ENCODE data around the gene ZBTB8B.
"Not testable (repeated sequence)": the region's sequence is repeated elsewhere in the genome, so short reads cannot be mapped to it uniquely, and the experiment has no call there.

ZBTB8B gene

DNA sequence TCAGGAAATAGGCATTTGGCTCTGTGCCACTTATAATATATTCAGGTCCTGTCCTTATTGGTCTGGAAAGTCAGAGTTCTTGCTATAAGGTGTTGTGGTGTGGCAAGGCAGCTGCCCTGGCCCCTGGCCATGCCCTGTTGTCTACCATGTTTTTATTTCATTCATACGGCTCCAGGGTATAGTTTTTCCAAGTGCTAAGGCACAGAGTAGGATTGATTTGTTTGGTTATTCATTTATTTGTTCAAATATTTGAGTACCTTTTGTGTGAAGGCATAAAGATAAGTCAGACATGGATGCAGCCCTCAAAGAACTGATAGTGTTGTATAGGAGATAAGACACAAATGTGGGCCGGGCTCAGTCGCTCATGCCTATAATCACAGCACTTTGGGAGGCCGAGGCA, 10.1 kb downstream of the ZBTB8B start:
- no peaks in the 10 kb centered on the region for H3K79me2 ChIP-seq (ENCODE audit: insufficient read depth, low read length)
- H4K20me1 ChIP-seq (ENCODE audit: insufficient read depth, low read length, poor library complexity, severe bottlenecking), result no peaks in the 10 kb centered on the region
- no peaks in the 10 kb centered on the region for H3K9me2 ChIP-seq (replicated peaks; ENCODE audit: low read depth, low read length)
- no peak for TF ChIP-seq CTCF (conservative IDR thresholded peaks at IDR 0.05; ENCODE audit: low read length)
- no peak for TF ChIP-seq EZH2phosphoT487 (IDR thresholded peaks at IDR 0.05; ENCODE audit: borderline replicate concordance)
- peaks cover 2% of the 10 kb centered on the region for H3K4me1 ChIP-seq (ENCODE audit: insufficient read depth, low read length, poor library complexity, severe bottlenecking)
- H3K9ac ChIP-seq (ENCODE audit: low read depth, low read length, poor library complexity, severe bottlenecking), result no peak overlapping the region
- no peaks in the 10 kb centered on the region for H3K36me3 ChIP-seq (ENCODE audit: insufficient read depth, low read length)
- no peak overlapping the region for H3K4me2 ChIP-seq (ENCODE audit: low read depth, low read length, poor library complexity, severe bottlenecking)
- no peak overlapping the region for H2AFZ ChIP-seq (ENCODE audit: low read length)
- no peak overlapping the region for H3K4me3 ChIP-seq (ENCODE audit: low read length, poor library complexity, severe bottlenecking)
- no peaks in the 10 kb centered on the region for H3K9me3 ChIP-seq (ENCODE audit: insufficient read depth, low read depth, low read length)
- no peaks in the 10 kb centered on the region for H3K27me3 ChIP-seq (ENCODE audit: insufficient read depth, low read length, poor library complexity, severe bottlenecking)
- no peaks in the 10 kb centered on the region for H3F3A ChIP-seq (ENCODE audit: low read depth)

GRCh38 chr1:32480003-32480402, 15.1 kb downstream of the ZBTB8B start:
- H3K4me2 ChIP-seq (ENCODE audit: low read depth, low read length, poor library complexity, severe bottlenecking), result peak overlapping the region; percentile 48
- H3K27me3 ChIP-seq (ENCODE audit: insufficient read depth, low read length, poor library complexity, severe bottlenecking), result no peaks in the 10 kb centered on the region
- H3K9me2 ChIP-seq (replicated peaks; ENCODE audit: low read depth, low read length), result no peaks in the 10 kb centered on the region
- H2AFZ ChIP-seq (ENCODE audit: low read length), result peak overlapping the region; percentile 65; the same call in 1 of the 2 replicates
- no peaks in the 10 kb centered on the region for H3F3A ChIP-seq (ENCODE audit: low read depth)
- no peaks in the 10 kb centered on the region for H4K20me1 ChIP-seq (ENCODE audit: insufficient read depth, low read length, poor library complexity, severe bottlenecking)
- H3K79me2 ChIP-seq (ENCODE audit: insufficient read depth, low read length), result no peaks in the 10 kb centered on the region
- H3K4me1 ChIP-seq (ENCODE audit: insufficient read depth, low read length, poor library complexity, severe bottlenecking), result peaks cover 6% of the 10 kb centered on the region
- H3K9ac ChIP-seq (ENCODE audit: low read depth, low read length, poor library complexity, severe bottlenecking), result no peak overlapping the region
- TF ChIP-seq EZH2phosphoT487 (IDR thresholded peaks at IDR 0.05; ENCODE audit: borderline replicate concordance) (no peak), CTCF (conservative IDR thresholded peaks at IDR 0.05; ENCODE audit: low read length) (no peak)
- H3K9me3 ChIP-seq (ENCODE audit: insufficient read depth, low read depth, low read length), result no peaks in the 10 kb centered on the region
- H3K36me3 ChIP-seq (ENCODE audit: insufficient read depth, low read length), result no peaks in the 10 kb centered on the region
- H3K4me3 ChIP-seq (ENCODE audit: low read length, poor library complexity, severe bottlenecking), result no peak overlapping the region

DNA sequence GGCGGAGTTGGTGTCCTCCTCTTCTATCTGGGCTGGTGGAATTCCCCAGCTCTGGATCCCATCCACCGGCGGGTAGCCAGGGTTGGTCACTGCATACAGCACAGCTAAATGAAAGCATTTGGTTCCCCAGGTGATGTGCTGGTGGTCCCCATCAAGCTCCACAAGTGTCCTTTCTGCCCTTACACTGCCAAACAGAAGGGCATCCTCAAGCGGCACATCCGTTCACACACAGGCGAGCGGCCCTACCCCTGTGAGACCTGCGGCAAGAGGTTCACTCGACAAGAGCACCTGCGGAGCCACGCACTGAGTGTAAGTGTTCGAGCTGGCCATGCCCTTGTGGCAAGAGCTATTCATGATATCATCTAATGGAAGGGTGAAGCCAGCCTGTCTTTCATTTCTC, 15.9 kb downstream of the ZBTB8B start:
- H3K4me1 ChIP-seq (ENCODE audit: insufficient read depth, low read length, poor library complexity, severe bottlenecking), result peaks cover 6% of the 10 kb centered on the region
- no peak overlapping the region for H3K9ac ChIP-seq (ENCODE audit: low read depth, low read length, poor library complexity, severe bottlenecking)
- H2AFZ ChIP-seq (ENCODE audit: low read length), result 0 out of 2 replicates have a peak overlapping the region, but pooled peaks have one; percentile 65
- H3K36me3 ChIP-seq (ENCODE audit: insufficient read depth, low read length), result no peaks in the 10 kb centered on the region
- H3K27me3 ChIP-seq (ENCODE audit: insufficient read depth, low read length, poor library complexity, severe bottlenecking), result no peaks in the 10 kb centered on the region
- no peak overlapping the region for H3K4me2 ChIP-seq (ENCODE audit: low read depth, low read length, poor library complexity, severe bottlenecking)
- H3K4me3 ChIP-seq (ENCODE audit: low read length, poor library complexity, severe bottlenecking), result no peak overlapping the region
- no peak for TF ChIP-seq CTCF (conservative IDR thresholded peaks at IDR 0.05; ENCODE audit: low read length)
- no peak for TF ChIP-seq EZH2phosphoT487 (IDR thresholded peaks at IDR 0.05; ENCODE audit: borderline replicate concordance)
- H3K79me2 ChIP-seq (ENCODE audit: insufficient read depth, low read length), result no peaks in the 10 kb centered on the region
- no peaks in the 10 kb centered on the region for H4K20me1 ChIP-seq (ENCODE audit: insufficient read depth, low read length, poor library complexity, severe bottlenecking)
- no peaks in the 10 kb centered on the region for H3F3A ChIP-seq (ENCODE audit: low read depth)
- no peaks in the 10 kb centered on the region for H3K9me2 ChIP-seq (replicated peaks; ENCODE audit: low read depth, low read length)
- H3K9me3 ChIP-seq (ENCODE audit: insufficient read depth, low read depth, low read length), result no peaks in the 10 kb centered on the region

DNA sequence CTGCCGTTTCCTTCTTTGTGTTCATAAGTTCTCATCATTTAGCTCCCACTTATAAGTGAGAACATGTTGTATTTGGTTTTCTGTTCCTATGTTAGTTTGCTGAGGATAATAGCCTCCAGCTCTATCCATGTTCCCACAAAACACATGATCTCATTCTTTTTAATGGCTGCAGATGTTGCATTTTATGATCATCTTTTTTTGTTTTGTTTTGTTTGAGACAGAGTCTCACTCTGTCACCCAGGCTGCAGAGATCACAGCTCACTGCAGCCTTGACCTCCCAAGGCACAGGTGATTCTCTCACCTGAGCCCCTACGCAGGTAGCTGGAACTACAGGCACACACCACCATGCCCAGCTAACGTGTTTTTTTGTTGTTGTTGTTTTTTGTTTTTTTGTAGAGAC, 16.9 kb downstream of the ZBTB8B start:
- not testable (repeated sequence) for H3K4me1 ChIP-seq (ENCODE audit: insufficient read depth, low read length, poor library complexity, severe bottlenecking); H3K4me2 ChIP-seq (ENCODE audit: low read depth, low read length, poor library complexity, severe bottlenecking); H3K9ac ChIP-seq (ENCODE audit: low read depth, low read length, poor library complexity, severe bottlenecking); H3K27me3 ChIP-seq (ENCODE audit: insufficient read depth, low read length, poor library complexity, severe bottlenecking); H3F3A ChIP-seq (ENCODE audit: low read depth); H3K9me2 ChIP-seq (replicated peaks; ENCODE audit: low read depth, low read length); H2AFZ ChIP-seq (ENCODE audit: low read length); H4K20me1 ChIP-seq (ENCODE audit: insufficient read depth, low read length, poor library complexity, severe bottlenecking); H3K36me3 ChIP-seq (ENCODE audit: insufficient read depth, low read length); H3K9me3 ChIP-seq (ENCODE audit: insufficient read depth, low read depth, low read length); H3K79me2 ChIP-seq (ENCODE audit: insufficient read depth, low read length); H3K4me3 ChIP-seq (ENCODE audit: low read length, poor library complexity, severe bottlenecking)
